Measurements from ENCODE around the gene COL4A2.

DNA sequence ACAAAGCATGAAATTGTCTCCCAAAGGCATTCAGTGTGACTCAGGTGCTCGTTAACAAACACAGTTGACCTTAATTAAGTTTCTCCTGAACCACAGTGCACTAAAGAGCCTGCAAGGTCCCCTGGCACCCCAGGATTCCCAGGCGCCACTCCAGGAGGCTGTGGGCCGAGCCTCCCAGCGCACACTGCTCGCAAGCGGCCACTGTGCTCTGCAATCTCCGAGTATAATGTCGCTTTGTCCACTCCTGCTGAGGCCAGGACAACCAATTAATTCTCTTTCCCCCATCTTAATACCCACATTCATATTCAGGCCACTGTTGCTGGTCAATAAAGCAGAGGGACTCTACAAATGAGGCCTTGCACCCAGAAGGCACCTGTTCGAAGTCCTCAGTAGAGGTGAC lies 245.7 kb downstream of the COL4A2 start:
- TF ChIP-seq EZH2 (IDR thresholded peaks at IDR 0.05) (no peak), POLR2AphosphoS5 (IDR thresholded peaks at IDR 0.05; ENCODE audit: borderline replicate concordance, low read depth, low read length) (no peak)
